Stimulated activated effector memory CD8-positive, alpha-beta T cell treated with anti-CD3 and anti-CD28 coated beads, Interleukin-12 subunit alpha, Interleukin-12 subunit beta, amount 100 ng/mL, for 72 hours (primary cell): Measurements from ENCODE around the gene ENAH.
A peak's percentile ranks its signal among the peaks of the same experiment; 100 is the strongest.

Experiments used
- ATAC-seq: fragments of 150-1000 bp; cut with Tn5 transposase; 2 replicates; pipeline ENCODE4 v1.10.0; 2021
- DNase-seq, 2 donors: peaks; one replicate each; pipeline ENCODE4 v3.0.0; 2021 to 2022; ENCODE audit warnings: low spot score in 2 of 2
- H3K27ac Mint-ChIP-seq: one replicate; pipeline ENCODE4 v1.8.0; 2022; ENCODE audit warnings: mild to moderate bottlenecking, mixed read lengths
- H3K36me3 Mint-ChIP-seq: one replicate; pipeline ENCODE4 v1.8.0; 2022; ENCODE audit warnings: mild to moderate bottlenecking, mixed read lengths
- H3K4me1 Mint-ChIP-seq: one replicate; pipeline ENCODE4 v1.8.0; 2022; ENCODE audit warnings: mixed read lengths
- H3K4me3 Mint-ChIP-seq: one replicate; pipeline ENCODE4 v1.8.0; 2022; ENCODE audit warnings: mild to moderate bottlenecking, mixed read lengths
- H3K9me3 Mint-ChIP-seq: one replicate; pipeline ENCODE4 v1.8.0; 2022; ENCODE audit warnings: mixed read lengths

Gene ENAH

GRCh38 chr1:225469051-225469450 lies 183.9 kb downstream of the ENAH start:
- ATAC-seq (no peak), DNase-seq (no peak)
- no peaks in the 10 kb centered on the region for H3K9me3 Mint-ChIP-seq
- H3K27ac Mint-ChIP-seq: peak overlapping the region; percentile 95
- H3K36me3 Mint-ChIP-seq: no peaks in the 10 kb centered on the region
- H3K4me3 Mint-ChIP-seq: peak overlapping the region; percentile 90
- H3K4me1 Mint-ChIP-seq: peaks cover 48% of the 10 kb centered on the region

DNA sequence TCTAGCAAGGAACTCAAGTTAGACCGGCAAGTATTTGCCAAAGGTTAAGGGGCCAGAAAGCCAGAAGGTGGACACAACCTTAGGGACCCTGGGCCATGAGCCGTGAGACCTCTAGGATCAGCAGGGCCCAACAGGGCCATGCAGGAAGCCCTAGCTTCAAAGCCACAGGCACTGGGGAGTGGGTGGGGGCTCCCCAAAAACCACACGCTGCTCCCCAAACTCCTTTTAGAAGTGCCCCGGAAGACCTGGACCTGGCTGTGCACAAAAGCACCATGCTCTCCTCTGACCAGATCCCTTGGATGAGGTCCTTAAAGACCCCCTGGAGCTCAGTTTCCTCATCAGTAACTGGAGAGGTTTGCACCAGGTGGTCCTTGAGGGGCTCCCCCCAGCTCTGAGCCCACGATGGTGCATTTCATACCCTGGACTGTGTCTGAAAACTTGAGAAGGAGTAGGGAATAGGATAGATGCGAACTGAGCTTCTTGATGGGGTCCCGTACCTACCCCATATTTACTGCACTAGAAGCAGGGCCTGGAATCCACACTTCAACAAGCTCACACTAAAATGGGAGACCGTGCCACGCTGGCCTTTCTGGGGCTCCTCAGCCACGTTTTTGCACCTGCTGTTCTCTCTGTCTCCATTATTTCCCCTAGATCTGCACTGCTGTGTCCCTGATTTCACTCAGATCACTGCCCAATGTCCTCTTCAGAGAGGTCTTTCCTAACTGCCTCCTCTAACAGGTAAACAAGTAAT lies 184.5 kb downstream of the ENAH start:
- no peak for DNase-seq
- H3K4me1 Mint-ChIP-seq: peaks cover 49% of the 10 kb centered on the region
- no peak for ATAC-seq
- H3K4me3 Mint-ChIP-seq: peak overlapping the region; percentile 90
- no peaks in the 10 kb centered on the region for H3K9me3 Mint-ChIP-seq
- H3K27ac Mint-ChIP-seq: peak overlapping the region; percentile 95
- H3K36me3 Mint-ChIP-seq: no peaks in the 10 kb centered on the region

- H3K27ac Mint-ChIP-seq: peak overlapping the region; percentile 95
- DNase-seq (peak; percentile 55 to 86), ATAC-seq (peak; percentile 92)
- peak overlapping the region; percentile 90 for H3K4me3 Mint-ChIP-seq
- peaks cover 55% of the 10 kb centered on the region for H3K4me1 Mint-ChIP-seq
- H3K36me3 Mint-ChIP-seq: no peaks in the 10 kb centered on the region
- H3K9me3 Mint-ChIP-seq: no peaks in the 10 kb centered on the region
Measured at GRCh38 chr1:225467193-225468020, 185.5 kb downstream of the ENAH start.

DNA sequence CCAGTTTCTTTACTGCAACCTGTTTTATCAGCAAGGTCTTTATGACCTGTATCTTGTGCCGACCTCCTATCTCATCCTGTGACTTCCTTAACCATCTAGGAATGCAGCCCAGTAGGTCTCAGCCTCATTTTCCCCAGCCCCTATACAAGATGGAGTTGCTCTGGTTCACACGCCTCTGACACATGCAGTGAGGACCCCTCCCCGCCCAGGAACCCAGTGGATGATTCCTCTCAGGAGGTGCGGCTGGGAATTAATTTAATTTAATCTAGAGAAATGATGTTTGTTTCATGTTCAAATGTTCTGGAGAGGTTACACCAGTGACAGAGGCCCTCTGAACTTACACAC lies 186.1 kb downstream of the ENAH start:
- Mint-ChIP-seq H3K27ac (peak overlapping the region; percentile 95), H3K36me3 (no peaks in the 10 kb centered on the region), H3K4me3 (peak overlapping the region; percentile 90), H3K9me3 (no peaks in the 10 kb centered on the region), H3K4me1 (peaks cover 61% of the 10 kb centered on the region)
- DNase-seq (no peak), ATAC-seq (no peak)

- H3K4me1 Mint-ChIP-seq: peaks cover 67% of the 10 kb centered on the region
- H3K9me3 Mint-ChIP-seq: no peaks in the 10 kb centered on the region
- ATAC-seq (no peak), DNase-seq (no peak)
- H3K4me3 Mint-ChIP-seq: peak overlapping the region; percentile 90
- no peaks in the 10 kb centered on the region for H3K36me3 Mint-ChIP-seq
- peak overlapping the region; percentile 95 for H3K27ac Mint-ChIP-seq
Measured at GRCh38 chr1:225465793-225466517, 187.0 kb downstream of the ENAH start.

DNA sequence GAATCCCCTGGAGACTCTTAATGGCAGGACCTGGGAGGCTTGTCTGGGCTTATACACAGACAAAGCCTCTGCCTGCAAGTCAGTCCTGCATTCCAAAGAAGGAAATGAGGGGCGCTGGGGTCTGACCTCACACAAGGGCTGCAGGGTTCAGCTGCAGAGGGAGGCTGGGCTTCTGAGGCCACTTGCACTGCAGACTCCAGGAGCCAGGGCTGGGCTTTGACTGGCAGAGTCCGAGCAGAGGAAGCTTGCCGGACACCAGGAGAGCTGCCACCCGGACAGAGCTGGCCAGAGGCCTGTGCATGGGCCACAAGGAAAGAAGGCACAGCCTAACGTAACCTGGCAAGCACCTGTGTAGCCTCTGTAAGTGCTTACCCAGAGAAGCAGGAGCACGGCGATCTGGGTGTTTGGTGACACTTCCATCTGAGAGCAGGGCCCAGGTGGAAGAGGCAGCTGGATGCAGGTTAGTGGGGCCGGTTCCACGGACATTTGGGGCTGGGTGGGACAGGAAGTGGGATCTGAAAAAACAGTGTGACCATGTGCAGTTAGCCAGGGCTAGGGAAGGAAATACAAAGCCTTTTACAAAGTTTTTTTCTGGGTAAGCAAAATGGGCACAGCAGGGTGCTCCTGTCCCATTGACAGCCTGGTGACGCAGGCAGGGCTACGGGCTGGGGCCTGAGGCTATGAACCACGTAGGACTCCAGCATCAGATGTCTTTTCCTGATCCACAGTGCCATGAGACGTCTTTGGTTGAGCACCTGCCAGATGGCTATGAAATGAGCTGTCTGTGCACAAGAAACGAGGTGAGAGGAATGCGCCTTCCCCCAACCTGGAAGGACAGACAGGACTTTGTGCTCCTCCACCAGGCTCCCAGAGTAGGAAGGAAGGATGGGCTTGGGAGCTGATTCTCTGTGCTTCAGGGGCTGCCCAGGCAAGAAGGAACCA lies 187.8 kb downstream of the ENAH start:
- ATAC-seq: no peak
- H3K4me1 Mint-ChIP-seq: peaks cover 74% of the 10 kb centered on the region
- H3K4me3 Mint-ChIP-seq: peak overlapping the region; percentile 90
- H3K9me3 Mint-ChIP-seq: no peaks in the 10 kb centered on the region
- H3K36me3 Mint-ChIP-seq: no peaks in the 10 kb centered on the region
- DNase-seq: no peak
- peak overlapping the region; percentile 95 for H3K27ac Mint-ChIP-seq

- no peak overlapping the region for H3K4me3 Mint-ChIP-seq
- no peaks in the 10 kb centered on the region for H3K36me3 Mint-ChIP-seq
- ATAC-seq (no peak), DNase-seq (no peak)
- H3K4me1 Mint-ChIP-seq: peaks cover 83% of the 10 kb centered on the region
- H3K27ac Mint-ChIP-seq: peak overlapping the region; percentile 72
- no peaks in the 10 kb centered on the region for H3K9me3 Mint-ChIP-seq
Measured at GRCh38 chr1:225462714-225463574, 190.0 kb downstream of the ENAH start.

DNA sequence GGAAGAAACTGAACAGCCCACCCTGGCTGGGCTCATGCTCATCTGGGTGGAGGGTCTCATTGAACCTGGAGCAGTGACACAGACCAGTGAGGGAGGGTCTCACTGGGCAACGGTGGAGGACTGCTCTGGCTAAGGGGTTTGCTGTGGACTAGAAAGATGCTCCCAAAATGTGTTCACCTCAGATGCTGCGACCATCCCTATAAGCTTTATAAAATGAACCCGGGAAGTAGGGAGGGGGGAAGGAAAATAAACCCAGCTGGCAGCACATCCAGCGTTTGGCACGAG lies 190.6 kb downstream of the ENAH start:
- H3K4me1 Mint-ChIP-seq: peaks cover 85% of the 10 kb centered on the region
- H3K4me3 Mint-ChIP-seq: no peak overlapping the region
- no peak for DNase-seq
- no peak for ATAC-seq
- no peaks in the 10 kb centered on the region for H3K9me3 Mint-ChIP-seq
- no peaks in the 10 kb centered on the region for H3K36me3 Mint-ChIP-seq
- H3K27ac Mint-ChIP-seq: peak overlapping the region; percentile 72

GRCh38 chr1:225461533-225462428 lies 191.1 kb downstream of the ENAH start:
- no peaks in the 10 kb centered on the region for H3K9me3 Mint-ChIP-seq
- no peaks in the 10 kb centered on the region for H3K36me3 Mint-ChIP-seq
- ATAC-seq (no peak), DNase-seq (no peak)
- peak overlapping the region; percentile 72 for H3K27ac Mint-ChIP-seq
- peak overlapping the region; percentile 44 for H3K4me3 Mint-ChIP-seq
- peaks cover 80% of the 10 kb centered on the region for H3K4me1 Mint-ChIP-seq

DNA sequence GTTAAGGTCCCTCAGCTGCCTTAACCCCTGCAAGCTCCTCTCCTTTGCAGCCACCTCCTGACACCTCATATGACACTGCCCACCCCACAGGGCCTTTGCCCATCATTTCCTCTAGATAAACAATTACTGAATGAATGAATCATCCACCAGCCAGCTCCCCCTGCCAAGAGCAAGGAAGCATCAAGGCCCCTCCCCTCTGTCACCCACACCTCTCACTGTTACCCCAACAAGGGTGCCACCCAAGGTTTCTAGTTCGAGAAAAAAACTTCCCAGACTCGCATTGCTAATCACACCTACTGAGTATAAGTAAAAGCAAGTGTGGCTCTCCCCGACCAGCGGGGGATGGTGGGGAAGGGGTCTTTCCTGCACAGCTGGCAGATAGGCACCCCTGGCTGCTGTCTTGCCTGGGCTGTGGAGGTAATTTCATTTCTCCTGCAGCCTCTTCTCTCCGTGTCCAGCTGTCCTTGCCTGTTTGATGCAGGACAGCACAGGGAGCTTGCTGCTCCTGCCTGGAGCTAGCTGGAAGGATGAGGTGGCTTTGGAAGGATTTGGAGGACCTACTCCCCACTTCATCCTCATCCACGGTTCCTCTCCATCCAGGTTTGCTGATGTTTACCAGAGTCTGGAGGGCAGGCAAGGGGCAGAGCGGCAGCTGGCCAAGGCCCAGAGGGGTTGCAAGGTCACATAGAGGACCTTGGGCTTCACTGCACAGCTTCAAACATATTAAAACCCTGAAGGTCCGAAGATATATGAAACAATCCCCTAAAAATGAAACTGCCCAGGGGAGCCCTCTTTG lies 192.0 kb downstream of the ENAH start:
- Mint-ChIP-seq H3K9me3 (no peaks in the 10 kb centered on the region), H3K4me1 (peaks cover 72% of the 10 kb centered on the region), H3K27ac (peak overlapping the region; percentile 76), H3K36me3 (no peaks in the 10 kb centered on the region), H3K4me3 (peak overlapping the region; percentile 44)
- peak; percentile 96 for ATAC-seq
- DNase-seq: peak; percentile 36 to 80

GRCh38 chr1:225460021-225460736 lies 192.7 kb downstream of the ENAH start:
- DNase-seq: no peak
- Mint-ChIP-seq H3K4me3 (peak overlapping the region; percentile 44), H3K4me1 (peaks cover 69% of the 10 kb centered on the region), H3K27ac (peak overlapping the region; percentile 76), H3K9me3 (no peaks in the 10 kb centered on the region), H3K36me3 (no peaks in the 10 kb centered on the region)
- ATAC-seq: peak; percentile 64

- ATAC-seq (no peak), DNase-seq (no peak)
- Mint-ChIP-seq H3K4me1 (peaks cover 79% of the 10 kb centered on the region), H3K9me3 (no peaks in the 10 kb centered on the region), H3K4me3 (no peak overlapping the region), H3K27ac (peak overlapping the region; percentile 76), H3K36me3 (no peaks in the 10 kb centered on the region)
Measured at GRCh38 chr1:225458222-225458631, 194.7 kb downstream of the ENAH start.
